Kidney (tissue), 14 donors: ENCODE data around the gene NCOR2. TPM values are rescaled to one million over a fixed set of nuclear protein-coding genes. Genes with fewer than 3 reads are reported as not detected.

Experiments
- DNase-seq, 5 donors: peaks; one replicate each; pipeline ENCODE4 v3.0.0-alpha.2; 2013 to 2020
- FAIRE-seq: peaks from 2 replicates; lab custom pipeline; 2012; peaks lifted over from hg19 to GRCh38; lab: Jason Lieb, UNC
- H3K27ac ChIP-seq, 2 donors: one replicate each; pipeline ENCODE4 v1.7.0; 2013; ENCODE audit warnings: low read depth in 2 of 2, low read length in 2 of 2, inconsistent platforms in 1 of 2
- H3K27me3 ChIP-seq: one replicate; pipeline ENCODE4 v1.7.1; 2013; ENCODE audit warnings: low read length, inconsistent platforms; ENCODE audit not compliant: control insufficient read depth, insufficient read depth
- H3K36me3 ChIP-seq, 3 donors: one replicate each; pipeline versions ENCODE4 v1.7.0 to v1.7.1; 2013; ENCODE audit warnings: low read length in 3 of 3, control low read depth in 1 of 3, inconsistent platforms in 1 of 3; ENCODE audit not compliant: insufficient read depth in 3 of 3, control insufficient read depth in 2 of 3
- H3K4me1 ChIP-seq, 3 donors: one replicate each; pipeline versions ENCODE4 v1.7.0 to v1.7.1; 2013; ENCODE audit warnings: low read length in 3 of 3, inconsistent platforms in 1 of 3, low read depth in 1 of 3; ENCODE audit not compliant: control insufficient read depth in 2 of 3, insufficient read depth in 2 of 3
- H3K4me3 ChIP-seq, 3 donors: one replicate each; pipeline versions ENCODE4 v1.7.0 to v1.8.1; 2013; ENCODE audit warnings: low read length in 3 of 3, control low read depth in 1 of 3, inconsistent platforms in 1 of 3
- H3K9ac ChIP-seq, 3 donors: one replicate each; pipeline versions ENCODE4 v1.7.0 to v1.7.1; 2013; ENCODE audit warnings: low read length in 3 of 3, control low read depth in 1 of 3, inconsistent platforms in 1 of 3
- H3K9me3 ChIP-seq, 3 donors: one replicate each; pipeline versions ENCODE4 v1.7.0 to v1.7.1; 2013; ENCODE audit warnings: low read length in 3 of 3, control low read depth in 1 of 3, inconsistent platforms in 1 of 3; ENCODE audit not compliant: control insufficient read depth in 2 of 3, insufficient read depth in 1 of 3
- CTCF ChIP-seq: IDR thresholded peaks from 3 replicates; pipeline ENCODE4 v1.5.1; 2012; ENCODE audit warnings: mild to moderate bottlenecking, moderate library complexity, borderline replicate concordance; ENCODE audit not compliant: insufficient read depth; ENCODE audit errors: extremely low read depth
- intact Hi-C: fragments of 100-400 bp; cut with DNase I; formaldehyde crosslinking; loops from one replicate; pipeline ENCODE4 v1.11.1; 2022
- polyA plus RNA-seq: library from polyadenylated mRNA; stranded (reverse); fragments of 350-450 nt; fragmentation: Illumina TruSeq; extraction: RNeasy Lipid Tissue Mini Kit (QIAGEN cat#74804); gene quantifications from one replicate; pipeline ENCODE4 v1.2.3, GENCODE V29; 2014; ENCODE audit warnings: low read depth, low replicate concordance; ENCODE audit not compliant: insufficient read depth
- total RNA-seq: library from RNA; stranded (reverse); fragmentation: NEBNext Ultra II Directional; extraction: Animal tissue kit (Norgen Biotek cat#: 25700); gene quantifications from one replicate; pipeline ENCODE4 v1.2.1, GENCODE V29; 2021
- donor health status: control.
- donor health status: control.
- donor health status: control.
- donor health status: control.
- donor health status: control.
- donor health status: DM: yes; HTN: yes; CAD: no.
- donor health status: Normal renal cell carcinoma (clear cell type).

The NCOR2 gene
- total and polyA plus RNA-seq, 2 donors from 2014 or later = 18.7 to 205 TPM

- peaks cover 0 to 72% (median 41%) of the 10 kb centered on the region in 3 donors for H3K4me1 ChIP-seq
Observed at GRCh38 chr12:124541322-124541721, 26.1 kb downstream of the NCOR2 start.

GRCh38 chr12:124539084-124540041, 28.0 kb downstream of the NCOR2 start:
- Histone ChIP-seq H3K9ac (no peak overlapping the region), H3K4me1 (peaks cover 0 to 59% (median 33%) of the 10 kb centered on the region in 3 donors), H3K27ac (peak overlapping the region; percentile 53 to 83), H3K4me3 (no peak overlapping the region), H3K9me3 (no peaks in the 10 kb centered on the region), H3K27me3 (no peaks in the 10 kb centered on the region), H3K36me3 (no peaks in the 10 kb centered on the region)
- TF ChIP-seq CTCF = no peak
- intact Hi-C loops = no loop called here
- FAIRE-seq (no peak), DNase-seq (peak in 2 of 5 donors; percentile 57 to 73)

More at GRCh38 chr12:124541322-124541721, 26.1 kb downstream of the NCOR2 start:
- H3K27me3 ChIP-seq = no peaks in the 10 kb centered on the region
- no peaks in the 10 kb centered on the region for H3K36me3 ChIP-seq
- FAIRE-seq = no peak
- H3K9ac ChIP-seq = no peak overlapping the region
- no peak for TF ChIP-seq CTCF
- no peak overlapping the region for H3K27ac ChIP-seq
- no peaks in the 10 kb centered on the region for H3K9me3 ChIP-seq
- intact Hi-C loops = no loop called here
- no peak overlapping the region for H3K4me3 ChIP-seq
- DNase-seq = peak in 1 of 5 donors; percentile 54

GRCh38 chr12:124538194-124539082, 29.0 kb downstream of the NCOR2 start:
- H3K27me3 ChIP-seq = no peaks in the 10 kb centered on the region
- TF ChIP-seq CTCF = no peak
- H3K9me3 ChIP-seq = no peaks in the 10 kb centered on the region
- intact Hi-C loops = no loop called here
- peak overlapping the region in 1 of 3 donors; percentile 46 for H3K9ac ChIP-seq
- no peaks in the 10 kb centered on the region for H3K36me3 ChIP-seq
- peak overlapping the region; percentile 53 to 83 for H3K27ac ChIP-seq
- DNase-seq (peak in 2 of 5 donors; percentile 47 to 71), FAIRE-seq (no peak)
- H3K4me3 ChIP-seq = no peak overlapping the region
- H3K4me1 ChIP-seq = peaks cover 0 to 50% (median 23%) of the 10 kb centered on the region in 3 donors
